Activated CD8-positive, alpha-beta memory T cell treated with anti-CD3 and anti-CD28 coated beads, Interleukin-2, amount 50 U/mL, for 1 hour (primary cell): ENCODE results near the gene SNTG2.

Experiments
- DNase-seq: peaks from one replicate; pipeline ENCODE4 v3.0.0-alpha.2; 2020; ENCODE audit errors: extremely low read depth

The SNTG2 gene

DNA sequence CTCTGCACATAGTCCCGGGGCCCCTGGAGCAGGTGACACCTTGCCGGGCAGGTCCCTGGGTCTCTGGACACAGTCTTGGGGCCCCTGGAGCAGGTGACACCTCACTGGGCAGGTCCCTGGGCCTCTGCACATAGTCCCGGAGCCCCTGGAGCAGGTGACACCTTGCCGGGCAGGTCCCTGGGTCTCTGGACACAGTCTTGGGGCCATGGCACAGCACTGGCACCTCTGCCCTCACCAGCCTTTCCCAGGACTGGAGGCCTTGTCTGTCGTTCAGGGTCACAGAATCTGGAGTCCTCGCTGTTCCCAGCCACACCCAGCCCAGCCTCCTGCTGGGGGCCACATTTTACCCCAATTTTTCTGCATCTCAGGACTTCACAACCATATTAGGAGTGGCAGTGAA, 464.9 kb downstream of the SNTG2 start:
- DNase-seq, result no peak
